ENCODE results near the gene OR8S1.

OR8S1 gene

DNA sequence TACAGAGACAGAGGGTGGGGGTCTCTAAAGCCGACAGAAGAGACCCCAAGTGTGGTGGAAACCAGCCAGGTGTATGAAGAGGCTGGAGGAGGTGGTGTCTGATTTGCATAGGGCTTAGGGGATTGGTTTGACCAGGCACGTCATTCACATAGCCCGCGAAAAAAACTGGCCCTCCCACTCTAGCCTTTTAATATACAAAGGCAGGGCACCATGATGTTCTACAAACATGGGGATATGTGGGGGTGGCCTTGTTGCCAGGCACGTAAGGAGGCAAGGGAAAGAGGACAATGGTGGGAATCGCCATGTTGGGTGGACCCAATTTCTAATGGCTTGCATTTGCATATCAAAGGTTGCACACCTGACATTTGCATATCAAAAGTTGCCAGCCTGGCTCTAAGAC lies 31.2 kb downstream of the OR8S1 start:
- DNase-seq (ENCODE audit: low read depth, low spot score) = peak; percentile 28

DNA sequence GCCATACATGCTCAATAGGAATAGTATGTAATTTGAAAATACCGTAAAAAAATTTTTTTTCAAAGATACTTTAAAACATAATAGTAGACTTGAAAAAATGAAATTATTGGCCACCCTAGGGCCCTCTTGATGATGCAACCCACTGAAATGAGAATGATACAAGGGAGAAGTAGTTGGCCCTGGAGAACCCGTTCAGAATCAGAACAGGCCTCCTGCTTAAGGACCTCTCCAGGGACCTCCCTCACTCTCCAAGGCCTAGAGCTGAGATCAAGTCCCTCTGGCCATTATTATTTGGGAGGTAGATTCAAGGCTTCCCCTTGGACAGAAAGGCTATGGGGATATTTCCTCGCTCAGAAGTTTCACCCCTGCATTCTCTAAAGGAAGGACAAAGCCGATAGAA lies 32.5 kb downstream of the OR8S1 start:
- DNase-seq (ENCODE audit: low read depth, low spot score) = no peak

DNA sequence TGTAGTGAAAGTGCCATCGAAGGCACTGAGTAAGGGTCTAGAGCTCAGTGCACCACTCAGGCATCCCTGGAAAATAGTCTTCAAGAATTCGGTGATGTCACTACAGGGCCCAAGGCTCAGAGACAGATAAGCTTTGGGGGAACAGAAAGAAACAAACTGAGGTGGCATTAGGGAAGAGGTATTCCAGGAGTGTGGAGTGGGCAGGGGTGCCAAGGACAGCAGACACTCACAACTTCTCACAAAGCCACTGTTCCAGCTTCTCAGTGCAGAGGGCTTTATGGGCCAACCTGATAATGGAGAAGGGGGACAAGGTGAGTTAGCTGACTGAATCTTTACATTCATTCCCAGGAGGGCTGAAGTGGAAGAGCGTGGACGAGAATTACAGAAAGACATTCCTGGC lies 42.3 kb downstream of the OR8S1 start:
- DNase-seq (ENCODE audit: low read depth, low spot score) = no peak

DNA sequence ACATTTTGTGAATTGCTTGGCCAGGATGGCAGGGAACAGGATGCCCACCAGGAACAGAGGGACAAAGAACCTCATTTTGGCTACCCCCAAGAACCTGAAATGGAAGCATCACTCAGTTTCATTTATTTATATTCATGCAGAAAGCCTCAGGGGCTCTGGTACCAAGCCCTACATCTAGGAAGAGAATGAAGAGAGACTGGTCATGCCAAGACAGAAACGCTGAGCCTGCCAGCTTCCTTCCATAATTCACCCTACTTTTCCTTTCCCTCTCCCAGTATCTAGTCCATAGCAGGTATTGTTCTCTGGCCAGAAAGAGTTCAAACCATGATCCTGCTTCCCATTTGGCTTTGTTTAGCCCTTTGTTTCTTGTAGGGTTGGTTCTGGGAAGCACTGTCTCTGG lies 44.5 kb downstream of the OR8S1 start, which contains the start of gene LALBA:
Gene LALBA, minus strand, starts transcription at position 101 of the 400 bp plus-strand sequence. Its CDS starts 26 bp downstream, at position 75.
- DNase-seq (ENCODE audit: low read depth, low spot score) = no peak

DNA sequence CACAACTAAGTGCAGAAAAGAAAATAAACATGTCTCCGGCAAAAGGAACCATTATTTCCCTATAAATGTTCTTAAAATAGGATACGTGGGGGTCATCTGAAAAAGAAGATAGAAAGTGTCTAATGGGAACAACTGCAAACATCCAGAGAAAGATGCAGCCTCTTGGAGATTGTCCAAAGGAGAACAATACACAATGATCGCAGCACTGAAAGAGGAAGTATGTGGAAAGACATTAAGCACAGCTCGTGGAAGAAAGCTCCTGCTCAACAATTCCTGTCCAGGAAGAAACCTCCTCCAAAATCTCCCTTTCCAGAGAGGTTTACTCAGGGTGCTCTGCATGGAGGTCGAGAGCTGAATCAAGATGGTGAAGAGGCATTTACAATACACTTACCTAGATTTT lies 46.9 kb downstream of the OR8S1 start:
- DNase-seq (ENCODE audit: low read depth, low spot score) = no peak
